Measurements from ENCODE around the gene WNT3A.
"Not testable (repeated sequence)": the region's sequence is repeated elsewhere in the genome, so short reads cannot be mapped to it uniquely, and the experiment has no call there.

The WNT3A gene, protein sequence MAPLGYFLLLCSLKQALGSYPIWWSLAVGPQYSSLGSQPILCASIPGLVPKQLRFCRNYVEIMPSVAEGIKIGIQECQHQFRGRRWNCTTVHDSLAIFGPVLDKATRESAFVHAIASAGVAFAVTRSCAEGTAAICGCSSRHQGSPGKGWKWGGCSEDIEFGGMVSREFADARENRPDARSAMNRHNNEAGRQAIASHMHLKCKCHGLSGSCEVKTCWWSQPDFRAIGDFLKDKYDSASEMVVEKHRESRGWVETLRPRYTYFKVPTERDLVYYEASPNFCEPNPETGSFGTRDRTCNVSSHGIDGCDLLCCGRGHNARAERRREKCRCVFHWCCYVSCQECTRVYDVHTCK

DNA sequence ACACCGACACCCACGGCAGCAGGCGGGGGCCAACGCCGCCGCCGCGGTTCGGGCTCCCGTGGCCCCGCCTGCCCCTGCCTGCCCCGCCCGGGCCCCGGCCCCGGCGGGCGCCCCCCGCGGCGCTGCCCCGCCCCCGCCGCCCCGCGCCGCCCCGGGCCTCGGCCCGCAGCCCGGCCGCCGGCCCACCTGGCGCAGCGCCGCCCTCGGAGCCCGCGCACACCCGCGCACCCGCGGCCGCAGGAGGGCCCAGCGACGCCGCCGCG, at the start of gene WNT3A:
Gene WNT3A (plus strand): TSS at position 213 of the 263 bp plus-strand sequence. CDS start 131 bp downstream, outside the sequence.
- H3K4me3 ChIP-seq (ENCODE audit: low read length), result peak within 1 kb of the TSS; percentile 39
- TF ChIP-seq CTCF (IDR thresholded peaks at IDR 0.05; ENCODE audit: insufficient read depth, low read depth, low read length, missing control alignments), result no peak
- no peak for DNase-seq (ENCODE audit: low read depth)

DNA sequence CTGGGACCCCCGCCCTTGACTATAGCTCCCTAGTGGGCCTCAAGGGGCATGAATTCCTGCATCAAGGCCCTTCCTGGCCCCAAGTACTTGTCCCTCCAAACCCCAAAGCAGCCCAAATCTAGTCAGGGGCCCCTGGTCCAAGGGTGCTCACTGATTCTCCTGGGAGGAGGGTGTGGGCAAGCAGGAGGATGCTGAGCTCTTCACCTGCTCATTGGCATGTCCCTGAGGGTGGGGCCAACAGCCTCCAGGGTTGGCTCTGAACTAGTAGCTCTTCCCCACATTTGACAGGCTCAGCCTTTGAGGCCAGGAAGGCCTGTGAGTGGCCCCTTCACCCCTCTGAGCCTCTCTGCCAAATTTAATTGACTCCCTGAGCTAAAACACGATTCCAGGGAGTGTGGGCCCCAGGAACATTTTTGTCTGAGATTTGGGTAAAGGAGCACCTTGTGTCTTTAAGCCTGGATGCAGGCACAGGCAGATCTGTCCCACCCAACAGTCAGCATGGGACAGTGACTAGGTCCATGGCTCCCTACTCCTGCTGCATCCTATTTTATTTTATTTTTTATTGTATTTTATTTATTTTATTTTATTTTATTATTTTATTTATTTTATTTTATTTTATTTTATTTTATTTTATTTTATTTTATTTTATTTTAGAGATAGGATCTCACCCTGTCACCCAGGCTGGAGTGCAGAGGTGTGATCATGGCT, 48.0 kb upstream of the WNT3A start:
- no peak for TF ChIP-seq CTCF (IDR thresholded peaks at IDR 0.05; ENCODE audit: insufficient read depth, low read depth, low read length, missing control alignments)
- H3K4me3 ChIP-seq (ENCODE audit: low read length), result no peak overlapping the region
- no peak for DNase-seq (ENCODE audit: low read depth)

GRCh38 chr1:227959325-227959860, 47.4 kb upstream of the WNT3A start:
- no peak for TF ChIP-seq CTCF (IDR thresholded peaks at IDR 0.05; ENCODE audit: insufficient read depth, low read depth, low read length, missing control alignments)
- no peak overlapping the region for H3K4me3 ChIP-seq (ENCODE audit: low read length)
- no peak for DNase-seq (ENCODE audit: low read depth)

DNA sequence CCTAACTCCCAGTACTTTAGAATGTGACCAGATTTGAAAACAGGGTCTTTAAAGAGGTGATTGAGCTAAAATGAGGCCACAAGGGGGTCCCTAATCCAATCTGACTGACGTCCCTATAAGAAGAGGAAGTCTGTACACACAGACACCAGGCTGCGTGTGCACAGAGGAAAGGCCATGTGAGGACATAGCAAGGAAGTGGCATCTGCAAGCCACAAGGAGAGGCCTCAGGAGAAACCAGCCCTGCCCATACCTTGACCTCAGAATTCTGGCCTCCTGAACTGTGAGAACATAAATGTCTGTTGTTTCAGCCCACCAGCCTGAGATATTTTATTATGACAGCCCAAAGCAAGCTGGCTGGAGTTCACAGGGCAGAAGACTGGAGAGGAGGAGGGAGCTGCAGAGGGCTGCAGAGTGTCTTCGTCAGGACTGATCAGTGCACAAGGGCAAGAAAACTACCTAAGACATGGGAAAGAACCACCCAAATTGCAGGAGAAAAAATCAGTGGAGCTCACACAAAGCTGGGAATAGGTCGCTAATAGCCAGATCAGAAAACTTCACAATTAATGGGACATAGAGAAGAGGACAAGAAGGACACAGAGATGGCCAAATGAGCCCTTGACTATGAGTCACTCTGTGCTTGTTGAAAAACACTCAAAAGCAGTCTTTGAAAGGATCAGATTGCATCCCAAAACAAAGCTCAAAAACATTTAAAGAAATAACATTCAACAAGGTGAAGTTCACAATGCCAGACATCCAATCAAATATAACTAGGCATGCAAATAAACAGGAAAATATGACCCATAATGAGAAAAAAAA, 44.9 kb upstream of the WNT3A start:
- TF ChIP-seq CTCF (IDR thresholded peaks at IDR 0.05; ENCODE audit: insufficient read depth, low read depth, low read length, missing control alignments), result no peak
- no peak for DNase-seq (ENCODE audit: low read depth)
- H3K4me3 ChIP-seq (ENCODE audit: low read length), result no peak overlapping the region

DNA sequence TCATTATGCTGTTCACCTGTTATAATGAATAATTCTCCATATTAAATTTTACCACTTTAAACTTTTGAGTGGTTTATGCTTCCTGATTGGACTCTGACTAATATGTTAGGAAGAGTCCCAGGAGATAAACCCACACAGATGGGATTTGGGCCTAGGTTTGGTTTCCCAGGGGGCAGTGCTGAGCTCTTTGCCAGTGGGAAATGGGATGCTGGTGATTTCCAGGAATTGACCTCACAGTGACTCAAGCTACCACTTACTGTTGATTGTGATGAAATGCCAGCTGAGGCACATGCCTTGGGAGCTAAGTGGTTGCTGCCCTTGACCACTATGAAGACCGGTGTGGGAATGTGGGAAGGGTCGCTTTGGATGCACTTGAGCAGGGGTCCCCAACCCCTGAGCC, 40.1 kb upstream of the WNT3A start:
- peak; percentile 34 for DNase-seq (ENCODE audit: low read depth)
- not testable (repeated sequence) for H3K4me3 ChIP-seq (ENCODE audit: low read length)

DNA sequence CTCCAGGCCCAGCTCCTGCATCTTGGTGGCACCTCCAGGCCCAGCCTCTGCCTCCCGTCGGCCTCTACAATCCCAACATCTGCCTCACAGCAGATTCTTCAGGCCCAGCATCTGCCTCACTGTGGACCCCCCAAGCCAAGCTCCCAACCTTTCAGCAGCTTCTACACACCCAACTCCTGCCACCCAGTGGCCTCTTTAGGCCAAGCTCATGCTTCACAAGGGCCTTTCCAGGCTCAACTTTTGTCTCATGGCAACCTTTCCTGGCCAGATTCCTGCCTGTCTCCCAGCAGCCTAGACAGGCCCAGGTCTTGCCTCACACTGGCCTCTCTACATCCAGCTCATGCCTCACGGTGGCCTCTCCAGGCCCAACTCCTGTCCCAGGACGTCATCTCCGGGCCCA, 39.0 kb upstream of the WNT3A start:
- H3K4me3 ChIP-seq (ENCODE audit: low read length); DNase-seq (ENCODE audit: low read depth): not testable (repeated sequence)

- not testable (repeated sequence) for DNase-seq (ENCODE audit: low read depth); H3K4me3 ChIP-seq (ENCODE audit: low read length)
Observed at GRCh38 chr1:227970076-227970995, 36.5 kb upstream of the WNT3A start.

DNA sequence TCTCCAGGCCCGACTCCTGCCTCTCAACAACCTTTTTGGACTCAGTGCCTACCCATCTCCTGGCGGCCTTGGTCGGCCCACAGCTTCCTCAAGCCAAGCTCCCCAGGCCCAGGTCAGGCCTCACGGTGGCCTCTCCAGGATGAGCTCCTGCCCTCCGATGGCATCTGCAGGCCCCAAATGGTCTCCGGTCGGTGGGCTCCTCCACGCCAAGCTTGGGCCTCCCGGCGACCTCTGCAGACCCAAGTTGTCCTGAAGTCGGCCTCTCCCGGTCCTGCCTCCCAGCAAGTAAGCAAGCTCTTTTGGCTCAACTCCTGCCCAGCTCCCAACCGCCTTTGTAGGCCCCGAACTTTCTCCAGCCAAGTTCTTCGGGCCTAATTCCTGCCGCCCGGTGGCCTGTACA, 35.6 kb upstream of the WNT3A start:
- H3K4me3 ChIP-seq (ENCODE audit: low read length); DNase-seq (ENCODE audit: low read depth): not testable (repeated sequence)

DNA sequence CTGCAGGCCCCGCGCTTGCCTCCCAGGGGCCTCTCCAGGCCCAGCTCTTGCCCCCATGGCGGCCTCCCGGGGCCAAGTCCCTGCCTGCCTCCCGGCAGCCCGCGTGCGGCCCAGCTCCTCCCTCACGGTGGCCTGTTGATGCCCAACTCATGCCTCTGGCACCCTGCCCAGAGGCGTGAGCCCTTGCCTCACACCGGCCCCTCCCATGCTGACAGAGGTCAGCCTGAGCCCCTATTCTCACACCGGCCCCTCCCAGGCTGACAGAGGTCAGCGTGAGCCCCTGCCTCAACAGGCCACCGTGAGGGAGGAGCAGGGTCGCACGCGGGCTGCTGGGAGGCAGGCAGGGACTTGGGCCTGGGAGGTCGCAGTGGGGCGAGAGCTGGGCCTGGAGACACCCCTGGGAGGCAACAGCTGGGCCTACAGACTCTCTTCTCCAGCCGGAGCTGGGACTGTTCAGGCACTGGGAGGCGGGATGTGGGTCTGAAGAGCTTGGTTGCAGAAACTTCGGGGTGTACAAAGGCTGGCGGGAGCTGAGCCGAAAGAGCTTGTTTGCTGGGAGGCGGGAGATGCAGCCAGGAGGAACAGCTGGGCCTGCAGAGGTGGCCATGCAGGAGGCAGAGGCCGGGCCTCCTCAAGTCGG, 35.0 kb upstream of the WNT3A start:
- H3K4me3 ChIP-seq (ENCODE audit: low read length); DNase-seq (ENCODE audit: low read depth): not testable (repeated sequence)

DNA sequence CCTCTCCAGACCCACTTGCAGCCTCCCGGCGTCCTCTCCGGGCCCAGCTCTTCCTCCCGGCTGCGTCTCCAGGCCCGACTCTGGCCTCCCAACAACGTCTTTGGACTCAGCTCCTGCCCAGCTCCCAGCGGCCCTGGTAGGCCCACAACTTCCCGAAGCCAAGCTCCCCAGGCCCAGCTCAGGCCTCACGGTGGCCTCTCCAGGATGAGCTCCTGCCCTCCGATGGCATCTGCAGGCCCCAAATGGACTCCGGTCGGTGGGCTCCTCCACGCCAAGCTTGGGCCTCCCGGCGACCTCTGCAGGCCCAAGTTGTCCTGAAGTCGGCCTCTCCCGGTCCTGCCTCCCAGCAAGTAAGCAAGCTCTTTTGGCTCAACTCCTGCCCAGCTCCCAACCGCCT, 34.5 kb upstream of the WNT3A start:
- not testable (repeated sequence) for H3K4me3 ChIP-seq (ENCODE audit: low read length); DNase-seq (ENCODE audit: low read depth)

- peak; percentile 23 for DNase-seq (ENCODE audit: low read depth)
- H3K4me3 ChIP-seq (ENCODE audit: low read length), result not testable (repeated sequence)
Observed at GRCh38 chr1:227972843-227973374, 33.9 kb upstream of the WNT3A start.

DNA sequence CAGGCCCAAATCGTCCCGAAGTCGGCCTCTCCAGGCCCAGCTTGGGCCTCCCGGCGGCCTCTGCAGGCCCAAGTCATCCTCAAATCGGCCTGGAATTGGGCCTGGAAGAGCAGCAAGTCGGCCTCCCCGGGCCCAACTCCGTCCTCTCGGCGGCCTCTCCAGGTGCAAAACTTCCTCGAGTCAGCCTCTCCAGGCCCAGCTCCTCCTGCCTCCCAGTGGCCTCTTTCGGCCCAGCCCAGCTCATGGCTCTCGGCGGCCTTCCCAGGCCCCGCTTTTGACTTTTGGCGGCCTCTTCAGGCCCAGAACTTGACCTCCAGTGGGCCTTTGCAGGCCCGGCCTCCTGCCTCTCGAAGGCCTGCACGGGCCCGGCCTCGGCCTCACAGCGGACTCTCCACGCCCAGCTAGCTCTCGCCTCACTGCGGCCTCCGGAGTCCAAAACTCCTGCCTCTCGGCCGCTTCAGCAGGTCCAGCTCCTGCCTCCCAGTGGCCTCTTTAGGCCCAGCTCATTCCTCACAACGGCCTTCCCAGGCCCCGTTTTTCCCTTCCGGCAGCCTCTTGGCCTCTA, 33.0 kb upstream of the WNT3A start:
- not testable (repeated sequence) for H3K4me3 ChIP-seq (ENCODE audit: low read length); DNase-seq (ENCODE audit: low read depth)

Data from epithelial cell of esophagus (primary cell).